Ovary (tissue), 9 donors: ENCODE results near the gene KLHDC8A. TPM values are rescaled to one million over a fixed set of nuclear protein-coding genes. Genes with fewer than 3 reads are reported as not detected.
"Not testable (repeated sequence)": the region's sequence is repeated elsewhere in the genome, so short reads cannot be mapped to it uniquely, and the experiment has no call there.

Source experiments
- DNase-seq, 5 donors: peaks; one replicate each; pipeline ENCODE4 v3.0.0-alpha.2; 2019 to 2020
- H3K27ac ChIP-seq, 2 donors: fragments of 200-600 bp; one replicate each; pipeline versions ENCODE4 v1.5.1 to v1.8.0; 2019 to 2022
- H3K27me3 ChIP-seq: fragments of 200-600 bp; one replicate; pipeline ENCODE4 v1.8.0; 2022
- H3K36me3 ChIP-seq: fragments of 200-600 bp; sonication (generic); one replicate; pipeline ENCODE4 v1.5.1; 2019
- H3K4me1 ChIP-seq: one replicate; pipeline ENCODE4 v1.8.1; 2013; ENCODE audit warnings: mild to moderate bottlenecking, moderate library complexity; ENCODE audit not compliant: insufficient read depth
- H3K4me3 ChIP-seq: fragments of 200-600 bp; sonication (generic); one replicate; pipeline ENCODE4 v1.5.1; 2017
- H3K9me3 ChIP-seq, 2 donors: fragments of 200-600 bp in 1 of 2; sonication (generic) in 1 of 2; one replicate each; pipeline versions ENCODE4 v1.5.1 to v1.8.1; 2013 to 2019; ENCODE audit warnings: mild to moderate bottlenecking in 1 of 2, moderate library complexity in 1 of 2
- CTCF ChIP-seq, 3 donors: fragments of 450-650 bp in 2 of 3; fragments of 200-600 bp in 1 of 3; IDR thresholded peaks; one replicate each; pipeline versions ENCODE4 v1.5.1 to v1.8.0; 2016 to 2022; ENCODE audit warnings: antibody characterized with exemption in 3 of 3, mild to moderate bottlenecking in 1 of 3
- EP300 ChIP-seq: sonication (generic); formaldehyde crosslinking; IDR thresholded peaks from one replicate; pipeline ENCODE4 v1.6.1; 2017; ENCODE audit warnings: antibody characterized with exemption
- POLR2A ChIP-seq: fragments of 450-650 bp; IDR thresholded peaks from one replicate; pipeline ENCODE4 v1.6.1; 2017; ENCODE audit warnings: antibody characterized with exemption, mild to moderate bottlenecking, moderate library complexity
- WGBS, 3 donors: extraction: QIAGEN DNeasy Blood & Tissue Kit in 1 of 3; methylation state at CpG; one replicate each; pipeline versions ENCODE4 v1.1.5 to v1.1.7; 2013 to 2017; 5-methylcytosine and 5-hydroxymethylcytosine counted together
- intact Hi-C, 4 donors: fragments of 100-400 bp; cut with DNase I; formaldehyde crosslinking; loops; one replicate each; pipeline versions ENCODE4 v1.11.0 to v1.15.1; 2022 to 2023
- polyA plus RNA-seq, 2 donors: library from polyadenylated mRNA; stranded (reverse); fragments of 200-250 nt in 1 of 2; fragments of 350-450 nt in 1 of 2; fragmentation: Illumina TruSeq in 1 of 2; extraction: RNeasy Lipid Tissue Mini Kit (QIAGEN cat#74804) in 1 of 2; gene quantifications; one replicate each; pipeline ENCODE4 v1.2.3, GENCODE V29; 2013 to 2014
- total RNA-seq, 7 donors: library from RNA; depleted of rRNA in 2 of 7; stranded (reverse); fragments of >200 nt in 2 of 7; fragmentation: NEBNext Ultra II Directional in 3 of 7; extraction: Animal tissue kit (Norgen Biotek cat#: 25700) in 3 of 7; gene quantifications; one replicate each; pipeline versions ENCODE4 v1.1.0 to v1.2.4, GENCODE V29; 2016 to 2023
- donor health status: DM: no; HTN: no; CAD: no; lungs with moderate emphysema.
- donor health status: DM: no; HTN: no; CAD: no.
- donor health status: Bipolar disorder and iron deficiency.
- donor health status: DM: yes; HTN: yes; CAD: no.
- donor health status: DM: no; HTN: no; CAD: no.
- donor health status: DM: yes; HTN: yes; CAD: no.

KLHDC8A gene
- total and polyA plus RNA-seq, 9 donors = 111 to 457 (median 270) TPM

- Histone ChIP-seq H3K27me3 (no peaks in the 10 kb centered on the region), H3K36me3 (no peaks in the 10 kb centered on the region), H3K9me3 (no peaks in the 10 kb centered on the region), H3K27ac (peak overlapping the region in 1 of 2 donors; percentile 87), H3K4me3 (no peak overlapping the region), H3K4me1 (peaks cover 13% of the 10 kb centered on the region)
- intact Hi-C loops = no loop called here
- no peak for DNase-seq
- TF ChIP-seq POLR2A = no peak
- TF ChIP-seq CTCF (IDR thresholded peaks at IDR 0.05) = no peak
- TF ChIP-seq EP300 = no peak
Measured at GRCh38 chr1:205370780-205371179, 14.1 kb upstream of the KLHDC8A start.

DNA sequence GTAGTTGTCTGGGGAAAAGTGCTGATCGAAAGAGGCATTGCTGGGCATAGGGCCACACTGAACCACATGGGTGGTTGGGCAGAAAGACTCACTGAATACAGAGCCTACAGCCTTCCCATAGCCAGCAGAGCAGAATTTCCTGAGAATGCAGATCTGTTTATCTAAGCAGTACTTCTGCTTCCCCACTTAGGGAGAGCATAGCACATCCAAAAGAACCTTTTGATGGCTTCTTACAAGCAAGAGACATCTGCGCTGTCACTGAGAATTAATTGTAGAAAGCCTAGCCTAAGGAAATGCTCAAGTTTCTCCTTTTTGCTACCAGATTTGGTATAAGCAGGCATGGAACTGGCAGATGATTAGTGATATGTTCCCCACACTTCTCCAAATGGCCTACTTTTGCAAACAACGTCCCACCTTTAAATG lies 13.0 kb upstream of the KLHDC8A start:
- Histone ChIP-seq H3K4me1 (peaks cover 9% of the 10 kb centered on the region), H3K9me3 (no peaks in the 10 kb centered on the region), H3K27ac (peak overlapping the region in 1 of 2 donors; percentile 87), H3K27me3 (no peaks in the 10 kb centered on the region), H3K36me3 (no peaks in the 10 kb centered on the region), H3K4me3 (no peak overlapping the region)
- 27 to 42% (median 38%) methylated on average over 3 of the region's 3 CpGs for WGBS, 3 donors
- DNase-seq = peak in 1 of 5 donors; percentile 21
- intact Hi-C loops = no loop called here
- TF ChIP-seq CTCF (IDR thresholded peaks at IDR 0.05) (no peak), EP300 (no peak), POLR2A (no peak)

DNA sequence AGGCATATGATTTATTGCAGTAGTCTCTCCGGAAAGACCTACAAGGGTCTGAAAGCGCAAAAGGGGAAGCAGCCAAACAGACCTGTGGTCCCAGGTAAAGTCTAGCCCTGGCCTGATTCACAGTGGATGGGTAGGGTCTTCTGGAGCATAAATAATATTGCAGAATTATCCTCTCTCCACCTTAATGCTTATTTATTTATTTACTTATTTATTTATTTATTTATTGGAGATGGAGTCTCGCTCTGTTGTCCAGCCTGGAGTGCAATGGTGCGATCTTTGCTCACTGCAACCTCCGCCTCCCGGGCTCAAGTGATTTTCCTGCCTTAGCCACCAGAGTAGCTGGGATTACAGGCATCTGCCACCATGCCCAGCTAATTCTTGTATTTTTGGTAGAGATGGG lies 11.8 kb upstream of the KLHDC8A start:
- Histone ChIP-seq H3K27ac (peak overlapping the region in 1 of 2 donors; percentile 87), H3K9me3 (no peaks in the 10 kb centered on the region), H3K4me1 (peaks cover 5% of the 10 kb centered on the region), H3K4me3 (no peak overlapping the region), H3K27me3 (no peaks in the 10 kb centered on the region), H3K36me3 (no peaks in the 10 kb centered on the region)
- TF ChIP-seq POLR2A (no peak), CTCF (IDR thresholded peaks at IDR 0.05) (no peak), EP300 (no peak)
- intact Hi-C loops = no loop called here
- no peak for DNase-seq
- WGBS, 3 donors = 95 to 97% (median 96%) methylated on average over 6 of the region's 6 CpGs

- intact Hi-C loops = no loop called here
- H3K4me1 ChIP-seq = peaks cover 12% of the 10 kb centered on the region
- peak in 3 of 5 donors; percentile 54 to 83 (median 81) for DNase-seq
- TF ChIP-seq CTCF (IDR thresholded peaks at IDR 0.05) (no peak), POLR2A (no peak)
- peak overlapping the region in 1 of 2 donors; percentile 84 for H3K27ac ChIP-seq
- no peaks in the 10 kb centered on the region for H3K27me3 ChIP-seq
- H3K36me3 ChIP-seq = no peaks in the 10 kb centered on the region
- H3K4me3 ChIP-seq = no peak overlapping the region
- WGBS, 3 donors = 8 to 18% (median 11%) methylated on average over 8 of the region's 8 CpGs
- no peaks in the 10 kb centered on the region for H3K9me3 ChIP-seq
Measured at GRCh38 chr1:205365945-205366463, 9.3 kb upstream of the KLHDC8A start.

- H3K36me3 ChIP-seq, H3K4me3 ChIP-seq, intact Hi-C loops, H3K27me3 ChIP-seq, H3K9me3 ChIP-seq: not testable (repeated sequence)
- WGBS, 3 donors = 89 to 94% (median 89%) methylated on average over 8 of the region's 8 CpGs
- Histone ChIP-seq H3K27ac (peak overlapping the region in 1 of 2 donors; percentile 84), H3K4me1 (peaks cover 17% of the 10 kb centered on the region)
- DNase-seq = peak in 2 of 5 donors; percentile 15 to 27
Measured at GRCh38 chr1:205365086-205365485, 8.4 kb upstream of the KLHDC8A start.
